Naive thymus-derived CD4-positive, alpha-beta T cell (primary cell): Measurements from ENCODE around the gene MAP7D1. TPM values are rescaled to one million over a fixed set of nuclear protein-coding genes. Genes with fewer than 3 reads are reported as not detected.

Experiments
- ATAC-seq: fragments of 150-1000 bp; cut with Tn5 transposase; 2 replicates; pipeline ENCODE4 v1.10.0; 2021; ENCODE audit warnings: mild to moderate bottlenecking, moderate library complexity
- CTCF ChIA-PET: fragments of 350-600 bp; sonication (Branson Sonifier 250); formaldehyde crosslinking; loops from one replicate; lab custom pipeline; 2021; ENCODE audit warnings: antibody characterized with exemption; lab: Charles Lee
- POLR2A ChIA-PET: fragments of 350-600 bp; sonication (Branson Sonifier 250); formaldehyde crosslinking; loops from one replicate; lab custom pipeline; 2021; ENCODE audit warnings: antibody characterized with exemption, inconsistent platforms; lab: Charles Lee
- DNase-seq, 9 donors: peaks; one replicate each; pipeline versions ENCODE4 v3.0.0 to v3.0.0-alpha.2; 2020 to 2022; ENCODE audit warnings: mixed read lengths in 1 of 9
- H3K27ac ChIP-seq: one replicate; pipeline ENCODE4 v1.7.0; 2013; ENCODE audit warnings: mild to moderate bottlenecking, low read depth, low read length, moderate library complexity
- H3K27me3 ChIP-seq, 2 donors: one replicate each; pipeline ENCODE4 v1.7.0; 2013; ENCODE audit warnings: low read length in 2 of 2, mild to moderate bottlenecking in 2 of 2, moderate library complexity in 2 of 2; ENCODE audit not compliant: control insufficient read depth in 2 of 2, insufficient read depth in 2 of 2
- H3K36me3 ChIP-seq, 3 experiments: 1 replicate in 2 of 3; 2 replicates in 1 of 3; pipeline ENCODE4 v1.7.0; 2013; ENCODE audit warnings: low read length in 3 of 3, mild to moderate bottlenecking in 3 of 3, moderate library complexity in 1 of 3; ENCODE audit not compliant: insufficient read depth in 3 of 3, control insufficient read depth in 2 of 3
- H3K4me1 ChIP-seq, 2 donors: one replicate each; pipeline ENCODE4 v1.7.0; 2013; ENCODE audit warnings: low read length in 2 of 2, mild to moderate bottlenecking in 2 of 2, moderate library complexity in 1 of 2; ENCODE audit not compliant: control insufficient read depth in 2 of 2, insufficient read depth in 2 of 2
- H3K4me3 ChIP-seq: 2 replicates; pipeline ENCODE4 v1.7.0; 2013; ENCODE audit warnings: mild to moderate bottlenecking, low read length
- H3K9me3 ChIP-seq, 3 experiments: 1 replicate in 2 of 3; 2 replicates in 1 of 3; pipeline ENCODE4 v1.7.0; 2013; ENCODE audit warnings: low read length in 3 of 3; ENCODE audit not compliant: control insufficient read depth in 2 of 3
- H3K27ac Mint-ChIP-seq, 9 donors: one replicate each; pipeline ENCODE4 v1.8.0; 2020 to 2022; ENCODE audit warnings: mixed read lengths in 9 of 9, mild to moderate bottlenecking in 8 of 9, moderate library complexity in 5 of 9, inconsistent platforms in 2 of 9
- H3K27me3 Mint-ChIP-seq, 5 donors: one replicate each; pipeline ENCODE4 v1.8.0; 2021 to 2022; ENCODE audit warnings: mixed read lengths in 5 of 5, mild to moderate bottlenecking in 1 of 5
- H3K36me3 Mint-ChIP-seq, 5 donors: one replicate each; pipeline ENCODE4 v1.8.0; 2020 to 2022; ENCODE audit warnings: mixed read lengths in 5 of 5, mild to moderate bottlenecking in 3 of 5, inconsistent platforms in 1 of 5
- H3K4me1 Mint-ChIP-seq, 7 donors: one replicate each; pipeline ENCODE4 v1.8.0; 2020 to 2022; ENCODE audit warnings: mixed read lengths in 7 of 7, mild to moderate bottlenecking in 3 of 7, inconsistent platforms in 1 of 7
- H3K4me3 Mint-ChIP-seq, 10 donors: one replicate each; pipeline ENCODE4 v1.8.0; 2020 to 2022; ENCODE audit warnings: mild to moderate bottlenecking in 10 of 10, mixed read lengths in 10 of 10, moderate library complexity in 6 of 10, inconsistent platforms in 2 of 10
- H3K9me3 Mint-ChIP-seq, 11 donors: one replicate each; pipeline ENCODE4 v1.8.0; 2020 to 2022; ENCODE audit warnings: mixed read lengths in 11 of 11, mild to moderate bottlenecking in 4 of 11, inconsistent platforms in 1 of 11, moderate library complexity in 1 of 11
- intact Hi-C, 2 donors: fragments of 100-400 bp; cut with micrococcal nuclease; formaldehyde crosslinking; loops; one replicate each; pipeline ENCODE4 v1.15.1; 2023
- polyA plus RNA-seq, 2 donors: library from polyadenylated mRNA; unstranded; fragments of 300-500 nt; fragmentation: Illumina TruSeq; gene quantifications; one replicate each; pipeline ENCODE4 v1.2.3, GENCODE V29; 2021
- total RNA-seq, 6 experiments: library from RNA in 5 of 6; stranded (reverse) in 5 of 6; gene quantifications; 1 replicate in 5 of 6; 2 replicates in 1 of 6; pipeline ENCODE4 v1.2.3 and lab custom pipeline; 2021 to 2026

Gene MAP7D1
- total and polyA plus RNA-seq, 7 experiments from 2014 or later, result 15.2 to 257 (median 232) TPM

- ATAC-seq, result no peak
- intact Hi-C loops, result loop anchor here (5.0 to 10.0 kb wide), 5 partner anchors 128 to 1532 kb away; partner anchors contain the start of genes CDCA8 (in 1 of the 2), DNALI1 (in 1 of the 2), SNIP1 (in 1 of the 2) and ZC3H12A (in 1 of the 2)
- peaks cover 3 to 46% (median 5%) of the 10 kb centered on the region in 5 donors for H3K36me3 Mint-ChIP-seq
- H3K4me1 Mint-ChIP-seq, result peaks cover 50 to 76% (median 67%) of the 10 kb centered on the region in 7 donors
- Histone ChIP-seq H3K27ac (peak overlapping the region; percentile 94), H3K9me3 (no peaks in the 10 kb centered on the region), H3K36me3 (peaks cover 0 to 9% (median 0%) of the 10 kb centered on the region in 3 experiments), H3K27me3 (no peaks in the 10 kb centered on the region), H3K4me3 (peak overlapping the region; percentile 59), H3K4me1 (peaks cover 58 to 72% of the 10 kb centered on the region in 2 donors)
- POLR2A ChIA-PET, result interaction anchor here (0.8 to 12.8 kb wide), 12 partner anchors 7 to 1647 kb away, joined by 3 to 272 read pairs (median 8); partner anchors contain the start of genes ADPRS, C1orf122, MAP7D1 and THRAP3
- H3K27ac Mint-ChIP-seq, result peak overlapping the region; percentile 92 to 99 (median 97)
- peaks cover 0 to 3% (median 0%) of the 10 kb centered on the region in 11 donors for H3K9me3 Mint-ChIP-seq
- no peak for DNase-seq
- H3K4me3 Mint-ChIP-seq, result peak overlapping the region; percentile 79 to 92 (median 87)
- CTCF ChIA-PET, result interaction anchor here (0.6 to 4.8 kb wide), 8 partner anchors 9 to 201 kb away, joined by 3 to 72 read pairs (median 3); partner anchors contain the start of gene TRAPPC3
- no peaks in the 10 kb centered on the region for H3K27me3 Mint-ChIP-seq
These were observed 3.8 kb downstream of the MAP7D1 start for GRCh38 chr1:36159614-36160387.

DNA sequence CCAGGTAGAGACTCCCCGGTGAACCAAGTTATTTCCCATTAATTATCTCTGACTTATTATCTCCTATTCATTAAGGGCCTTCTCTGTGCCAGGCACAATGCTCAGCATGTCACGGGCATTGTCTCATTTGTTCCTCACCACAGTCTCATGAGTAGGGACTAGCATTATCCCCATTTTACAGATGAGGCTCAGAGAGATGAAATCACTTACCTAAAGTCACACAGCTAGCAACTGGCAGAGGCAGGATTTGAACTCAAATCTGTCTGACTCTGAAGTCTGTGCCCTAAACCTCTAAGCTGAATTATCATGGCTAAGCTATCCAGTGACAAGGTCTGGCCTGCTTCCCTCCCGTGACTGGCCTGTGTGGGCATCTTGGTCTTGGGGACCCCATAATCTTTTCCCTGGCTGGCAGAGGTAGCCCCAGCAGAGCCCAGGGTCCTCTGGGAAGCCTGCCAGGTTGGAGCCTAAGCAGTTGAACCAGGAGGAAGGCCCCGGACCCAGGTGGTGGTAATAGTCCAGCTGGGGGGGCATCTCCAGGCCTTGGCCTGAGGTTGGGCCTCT lies 4.5 kb downstream of the MAP7D1 start:
- intact Hi-C loops, result loop anchor here (5.0 kb wide), 3 partner anchors 127 to 1532 kb away; partner anchors contain the start of genes CDCA8 (in 1 of the 2) and ZMYM6 (in 1 of the 2)
- Histone ChIP-seq H3K4me3 (peak overlapping the region; percentile 59), H3K9me3 (no peaks in the 10 kb centered on the region), H3K27me3 (no peaks in the 10 kb centered on the region), H3K4me1 (peaks cover 53 to 66% of the 10 kb centered on the region in 2 donors), H3K36me3 (peaks cover 0 to 9% (median 0%) of the 10 kb centered on the region in 3 experiments), H3K27ac (peak overlapping the region; percentile 94)
- Mint-ChIP-seq H3K4me1 (peaks cover 50 to 76% (median 67%) of the 10 kb centered on the region in 7 donors), H3K36me3 (peaks cover 3 to 47% (median 5%) of the 10 kb centered on the region in 5 donors), H3K27ac (peak overlapping the region; percentile 92 to 99 (median 97)), H3K4me3 (peak overlapping the region; percentile 79 to 92 (median 87)), H3K9me3 (peaks cover 0 to 3% (median 0%) of the 10 kb centered on the region in 11 donors), H3K27me3 (no peaks in the 10 kb centered on the region)
- peak in 2 of 9 donors; percentile 16 to 18 for DNase-seq
- ChIA-PET POLR2A (interaction anchor here (1.0 to 12.8 kb wide), 16 partner anchors 8 to 1646 kb away, joined by 3 to 272 read pairs (median 7); partner anchors contain the start of genes ADPRS, C1orf122, LSM10 and MAP7D1), CTCF (interaction anchor here (1.2 to 4.8 kb wide), 4 partner anchors 10 to 125 kb away, joined by 3 to 72 read pairs (median 32); partner anchors contain the start of gene TRAPPC3)
- ATAC-seq, result no peak

DNA sequence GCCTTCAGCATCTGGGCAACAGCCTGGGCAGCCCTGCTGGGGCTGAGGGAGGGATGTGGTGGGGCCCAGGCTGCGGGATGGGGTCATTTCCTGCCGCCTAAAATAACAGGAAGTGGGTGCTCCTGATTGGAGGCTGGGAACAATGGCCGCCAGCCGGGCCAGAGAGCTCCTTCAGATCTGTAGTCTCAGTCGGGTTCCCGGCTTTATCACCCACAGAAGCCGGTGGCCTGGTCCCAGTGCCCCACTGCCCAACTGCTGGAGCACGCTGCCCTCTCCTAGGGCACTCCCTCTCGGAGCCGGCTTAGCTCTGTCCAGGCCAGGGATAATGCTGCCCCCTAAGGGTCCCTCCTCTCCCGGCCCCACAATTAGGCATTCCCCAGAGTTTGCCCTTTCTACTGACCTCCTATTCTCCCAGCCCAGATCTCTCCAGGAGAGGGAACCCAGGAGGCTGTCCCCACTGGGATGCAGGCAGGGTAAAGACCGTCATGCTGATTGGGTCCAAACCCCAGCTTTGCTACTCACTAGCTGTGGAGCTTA lies 5.1 kb downstream of the MAP7D1 start:
- Mint-ChIP-seq H3K27ac (peak overlapping the region; percentile 92 to 99 (median 97)), H3K4me1 (peaks cover 52 to 79% (median 70%) of the 10 kb centered on the region in 7 donors), H3K27me3 (no peaks in the 10 kb centered on the region), H3K36me3 (peaks cover 3 to 47% (median 5%) of the 10 kb centered on the region in 5 donors), H3K9me3 (peaks cover 0 to 3% (median 0%) of the 10 kb centered on the region in 11 donors), H3K4me3 (peak overlapping the region; percentile 79 to 92 (median 87))
- H3K36me3 ChIP-seq, result peaks cover 0 to 9% (median 0%) of the 10 kb centered on the region in 3 experiments
- peak overlapping the region; percentile 94 for H3K27ac ChIP-seq
- H3K4me1 ChIP-seq, result peaks cover 56 to 66% of the 10 kb centered on the region in 2 donors
- POLR2A ChIA-PET, result interaction anchor here (0.7 to 12.8 kb wide), 16 partner anchors 8 to 1646 kb away, joined by 3 to 272 read pairs (median 6); partner anchors contain the start of genes ADPRS, C1orf122, LSM10 and MAP7D1
- DNase-seq (peak; percentile 27 to 72 (median 66)), ATAC-seq (peak; percentile 44)
- H3K27me3 ChIP-seq, result no peaks in the 10 kb centered on the region
- intact Hi-C loops, result loop anchor here (1.0 to 5.0 kb wide), 5 partner anchors 27 to 1531 kb away; partner anchors contain the start of genes CDCA8 (in 1 of the 2), THRAP3 (in 1 of the 2) and ZMYM6 (in 1 of the 2)
- CTCF ChIA-PET, result interaction anchor here (0.5 to 4.8 kb wide), 6 partner anchors 11 to 125 kb away, joined by 3 to 72 read pairs (median 7); partner anchors contain the start of gene TRAPPC3
- peak overlapping the region; percentile 59 for H3K4me3 ChIP-seq
- no peaks in the 10 kb centered on the region for H3K9me3 ChIP-seq

- peak overlapping the region; percentile 59 for H3K4me3 ChIP-seq
- peaks cover 57 to 66% of the 10 kb centered on the region in 2 donors for H3K4me1 ChIP-seq
- H3K36me3 ChIP-seq, result peaks cover 0 to 2% (median 0%) of the 10 kb centered on the region in 3 experiments
- Mint-ChIP-seq H3K27ac (peak overlapping the region; percentile 92 to 99 (median 97)), H3K36me3 (peaks cover 8 to 50% (median 9%) of the 10 kb centered on the region in 5 donors), H3K4me3 (peak overlapping the region; percentile 79 to 92 (median 87)), H3K27me3 (no peaks in the 10 kb centered on the region), H3K9me3 (peaks cover 0 to 3% (median 0%) of the 10 kb centered on the region in 11 donors), H3K4me1 (peaks cover 60 to 88% (median 78%) of the 10 kb centered on the region in 7 donors)
- ChIA-PET POLR2A (interaction anchor here (0.7 to 12.8 kb wide), 15 partner anchors 9 to 1645 kb away, joined by 3 to 272 read pairs (median 8); partner anchors contain the start of genes ADPRS, C1orf122, LSM10 and MAP7D1), CTCF (interaction anchor here (0.6 to 4.8 kb wide), 7 partner anchors 12 to 124 kb away, joined by 3 to 72 read pairs (median 4); partner anchors contain the start of gene TRAPPC3)
- intact Hi-C loops, result loop anchor here (1.0 to 5.0 kb wide), 6 partner anchors 13 to 1530 kb away; partner anchors contain the start of genes CDCA8 (in 1 of the 2), THRAP3 (in 1 of the 2), TRAPPC3 (in 1 of the 2) and ZMYM6 (in 1 of the 2)
- DNase-seq, result peak; percentile 50 to 79 (median 70)
- peak; percentile 76 for ATAC-seq
- peak overlapping the region; percentile 94 for H3K27ac ChIP-seq
- no peaks in the 10 kb centered on the region for H3K9me3 ChIP-seq
- no peaks in the 10 kb centered on the region for H3K27me3 ChIP-seq
These were observed 5.9 kb downstream of the MAP7D1 start for GRCh38 chr1:36161641-36162531.
